Activated T-helper 2 cell treated with anti-CD3 and anti-CD28 coated beads, Interferon-gamma antibody, Interleukin-2, Interleukin-4, amounts not matched to agents 10 μg/mL and 5 μg/mL and 100 μg/mL, durations not matched to agents 14 hours and 24 hours and 36 hours (primary cell): Measurements from ENCODE around the gene MITF. TPM values are rescaled to one million over a fixed set of nuclear protein-coding genes. Genes with fewer than 3 reads are reported as not detected.
"Not testable (repeated sequence)": the region's sequence is repeated elsewhere in the genome, so short reads cannot be mapped to it uniquely, and the experiment has no call there.

Experiments
- DNase-seq: peaks from one replicate; pipeline ENCODE4 v3.0.0; 2021; ENCODE audit warnings: low spot score
- H3K27ac Mint-ChIP-seq: one replicate; pipeline ENCODE4 v1.8.0; 2021; ENCODE audit warnings: mixed read lengths
- H3K27me3 Mint-ChIP-seq: one replicate; pipeline ENCODE4 v1.8.0; 2021; ENCODE audit warnings: low read depth, mixed read lengths
- H3K36me3 Mint-ChIP-seq: one replicate; pipeline ENCODE4 v1.8.0; 2021; ENCODE audit warnings: low read depth, mixed read lengths
- H3K4me1 Mint-ChIP-seq: one replicate; pipeline ENCODE4 v1.8.0; 2021; ENCODE audit warnings: low read depth, mixed read lengths
- H3K4me3 Mint-ChIP-seq: one replicate; pipeline ENCODE4 v1.8.0; 2021; ENCODE audit warnings: low read depth, mild to moderate bottlenecking, moderate library complexity, mixed read lengths
- H3K9me3 Mint-ChIP-seq: one replicate; pipeline ENCODE4 v1.8.0; 2021; ENCODE audit warnings: mixed read lengths
- intact Hi-C: fragments of 100-400 bp; cut with micrococcal nuclease; formaldehyde crosslinking; loops from one replicate; pipeline ENCODE4 v1.15.1; 2023
- total RNA-seq: library from RNA; stranded (reverse); gene quantifications from 2 replicates; pipeline ENCODE4 v1.2.3, GENCODE V29; 2022

The MITF gene
- total RNA-seq, 1 donor from 2014 or later = 0.07 TPM

GRCh38 chr3:69920009-69920408, 180.7 kb downstream of the MITF start:
- H3K27me3 Mint-ChIP-seq, H3K36me3 Mint-ChIP-seq, H3K9me3 Mint-ChIP-seq, DNase-seq, H3K4me3 Mint-ChIP-seq, H3K4me1 Mint-ChIP-seq, H3K27ac Mint-ChIP-seq, intact Hi-C loops: not testable (repeated sequence)

GRCh38 chr3:69921651-69922050, 182.4 kb downstream of the MITF start:
- Mint-ChIP-seq H3K4me3 (no peak overlapping the region), H3K9me3 (no peaks in the 10 kb centered on the region), H3K36me3 (no peaks in the 10 kb centered on the region), H3K27me3 (no peaks in the 10 kb centered on the region), H3K4me1 (no peaks in the 10 kb centered on the region), H3K27ac (no peak overlapping the region)
- intact Hi-C loops = no loop called here
- DNase-seq = no peak

GRCh38 chr3:69922521-69923000, 183.3 kb downstream of the MITF start:
- intact Hi-C loops = no loop called here
- Mint-ChIP-seq H3K9me3 (no peaks in the 10 kb centered on the region), H3K4me1 (no peaks in the 10 kb centered on the region), H3K36me3 (no peaks in the 10 kb centered on the region), H3K27me3 (no peaks in the 10 kb centered on the region), H3K27ac (no peak overlapping the region), H3K4me3 (no peak overlapping the region)
- DNase-seq = no peak

- DNase-seq = no peak
- no peaks in the 10 kb centered on the region for H3K36me3 Mint-ChIP-seq
- no peak overlapping the region for H3K4me3 Mint-ChIP-seq
- H3K27me3 Mint-ChIP-seq = no peaks in the 10 kb centered on the region
- H3K4me1 Mint-ChIP-seq = no peaks in the 10 kb centered on the region
- intact Hi-C loops = no loop called here
- no peaks in the 10 kb centered on the region for H3K9me3 Mint-ChIP-seq
- H3K27ac Mint-ChIP-seq = no peak overlapping the region
These were observed 186.2 kb downstream of the MITF start for GRCh38 chr3:69925506-69925905.

GRCh38 chr3:69926385-69926784, 187.1 kb downstream of the MITF start:
- Mint-ChIP-seq H3K9me3 (no peaks in the 10 kb centered on the region), H3K27ac (no peak overlapping the region), H3K4me3 (no peak overlapping the region), H3K27me3 (no peaks in the 10 kb centered on the region), H3K4me1 (no peaks in the 10 kb centered on the region), H3K36me3 (no peaks in the 10 kb centered on the region)
- DNase-seq = no peak
- intact Hi-C loops = no loop called here

- H3K9me3 Mint-ChIP-seq = no peaks in the 10 kb centered on the region
- H3K27ac Mint-ChIP-seq = no peak overlapping the region
- no peaks in the 10 kb centered on the region for H3K36me3 Mint-ChIP-seq
- no peaks in the 10 kb centered on the region for H3K27me3 Mint-ChIP-seq
- DNase-seq = no peak
- H3K4me1 Mint-ChIP-seq = no peaks in the 10 kb centered on the region
- intact Hi-C loops = no loop called here
- H3K4me3 Mint-ChIP-seq = no peak overlapping the region
These were observed 188.3 kb downstream of the MITF start for GRCh38 chr3:69927571-69927970.

- intact Hi-C loops = no loop called here
- DNase-seq = no peak
- Mint-ChIP-seq H3K4me1 (no peaks in the 10 kb centered on the region), H3K4me3 (no peak overlapping the region), H3K9me3 (no peaks in the 10 kb centered on the region), H3K27ac (no peak overlapping the region), H3K36me3 (no peaks in the 10 kb centered on the region), H3K27me3 (no peaks in the 10 kb centered on the region)
These were observed 189.8 kb downstream of the MITF start for GRCh38 chr3:69929019-69929418.

GRCh38 chr3:69930564-69930963, 191.3 kb downstream of the MITF start:
- H3K9me3 Mint-ChIP-seq = no peaks in the 10 kb centered on the region
- H3K4me3 Mint-ChIP-seq = no peak overlapping the region
- no peak for DNase-seq
- no peaks in the 10 kb centered on the region for H3K36me3 Mint-ChIP-seq
- intact Hi-C loops = no loop called here
- no peaks in the 10 kb centered on the region for H3K27me3 Mint-ChIP-seq
- H3K4me1 Mint-ChIP-seq = no peaks in the 10 kb centered on the region
- H3K27ac Mint-ChIP-seq = no peak overlapping the region

- H3K27me3 Mint-ChIP-seq = no peaks in the 10 kb centered on the region
- no peak for DNase-seq
- no peak overlapping the region for H3K27ac Mint-ChIP-seq
- H3K4me3 Mint-ChIP-seq = no peak overlapping the region
- no peaks in the 10 kb centered on the region for H3K9me3 Mint-ChIP-seq
- no peaks in the 10 kb centered on the region for H3K36me3 Mint-ChIP-seq
- H3K4me1 Mint-ChIP-seq = no peaks in the 10 kb centered on the region
- intact Hi-C loops = no loop called here
These were observed 192.8 kb downstream of the MITF start for GRCh38 chr3:69932087-69932486.

- intact Hi-C loops = no loop called here
- H3K27ac Mint-ChIP-seq = no peak overlapping the region
- DNase-seq = no peak
- H3K9me3 Mint-ChIP-seq = no peaks in the 10 kb centered on the region
- H3K4me1 Mint-ChIP-seq = no peaks in the 10 kb centered on the region
- no peaks in the 10 kb centered on the region for H3K36me3 Mint-ChIP-seq
- H3K27me3 Mint-ChIP-seq = no peaks in the 10 kb centered on the region
- H3K4me3 Mint-ChIP-seq = no peak overlapping the region
These were observed 193.2 kb downstream of the MITF start for GRCh38 chr3:69932501-69932900.

- intact Hi-C loops = no loop called here
- H3K4me3 Mint-ChIP-seq = no peak overlapping the region
- peaks cover 2% of the 10 kb centered on the region for H3K27me3 Mint-ChIP-seq
- H3K27ac Mint-ChIP-seq = no peak overlapping the region
- H3K9me3 Mint-ChIP-seq = no peaks in the 10 kb centered on the region
- no peaks in the 10 kb centered on the region for H3K4me1 Mint-ChIP-seq
- no peaks in the 10 kb centered on the region for H3K36me3 Mint-ChIP-seq
- no peak for DNase-seq
These were observed 195.1 kb downstream of the MITF start for GRCh38 chr3:69934398-69934797.

- no peak overlapping the region for H3K4me3 Mint-ChIP-seq
- H3K36me3 Mint-ChIP-seq = no peaks in the 10 kb centered on the region
- no peaks in the 10 kb centered on the region for H3K9me3 Mint-ChIP-seq
- no peak for DNase-seq
- no peaks in the 10 kb centered on the region for H3K4me1 Mint-ChIP-seq
- peaks cover 2% of the 10 kb centered on the region for H3K27me3 Mint-ChIP-seq
- H3K27ac Mint-ChIP-seq = no peak overlapping the region
- intact Hi-C loops = no loop called here
These were observed 197.0 kb downstream of the MITF start for GRCh38 chr3:69936266-69936665.

- intact Hi-C loops = no loop called here
- Mint-ChIP-seq H3K27ac (no peak overlapping the region), H3K4me3 (no peak overlapping the region), H3K27me3 (peaks cover 2% of the 10 kb centered on the region), H3K4me1 (no peaks in the 10 kb centered on the region), H3K9me3 (no peaks in the 10 kb centered on the region), H3K36me3 (no peaks in the 10 kb centered on the region)
- no peak for DNase-seq
These were observed 198.8 kb downstream of the MITF start for GRCh38 chr3:69938061-69938460.

- no peak for DNase-seq
- no peak overlapping the region for H3K27ac Mint-ChIP-seq
- intact Hi-C loops = no loop called here
- H3K27me3 Mint-ChIP-seq = peaks cover 2% of the 10 kb centered on the region
- H3K9me3 Mint-ChIP-seq = no peaks in the 10 kb centered on the region
- no peaks in the 10 kb centered on the region for H3K4me1 Mint-ChIP-seq
- no peak overlapping the region for H3K4me3 Mint-ChIP-seq
- H3K36me3 Mint-ChIP-seq = no peaks in the 10 kb centered on the region
These were observed 199.7 kb downstream of the MITF start for GRCh38 chr3:69938931-69939330.
